MM.1S (cell line): Measurements from ENCODE around the gene B4GALNT1.
A peak's percentile ranks its signal among the peaks of the same experiment; 100 is the strongest.

Source experiments
- DNase-seq: peaks from one replicate; pipeline ENCODE4 v3.0.0-alpha.2; 2015
- H2AFZ ChIP-seq: fragments of 300-600 bp; sonication (generic); 2 replicates; pipeline ENCODE4 v1.6.0; 2016; ENCODE audit warnings: antibody characterized with exemption, low read length
- H3F3A ChIP-seq: fragments of 300-600 bp; sonication (generic); 2 replicates; pipeline ENCODE4 v1.6.1; 2016; ENCODE audit warnings: mild to moderate bottlenecking, antibody characterized with exemption, low read length, moderate library complexity, mixed read lengths; ENCODE audit not compliant: insufficient read depth
- H3K27ac ChIP-seq: fragments of 300-600 bp; sonication (generic); 2 replicates; pipeline ENCODE4 v1.5.1; 2016; ENCODE audit warnings: mild to moderate bottlenecking, low read length
- H3K27me3 ChIP-seq: fragments of 300-600 bp; sonication (generic); replicated peaks from 2 replicates; pipeline ENCODE4 v1.6.0; 2016; ENCODE audit warnings: low read length; ENCODE audit not compliant: insufficient read depth
- H3K36me3 ChIP-seq: fragments of 300-600 bp; sonication (generic); replicated peaks from 2 replicates; pipeline ENCODE4 v1.6.1; 2016; ENCODE audit warnings: mild to moderate bottlenecking, low read length, mixed read lengths; ENCODE audit not compliant: insufficient read depth
- H3K4me1 ChIP-seq: fragments of 300-600 bp; sonication (generic); 2 replicates; pipeline ENCODE4 v1.6.1; 2016; ENCODE audit warnings: low read length, mixed read lengths
- H3K4me2 ChIP-seq: fragments of 300-600 bp; sonication (generic); 2 replicates; pipeline ENCODE4 v1.6.0; 2016; ENCODE audit warnings: low read depth, low read length
- H3K4me3 ChIP-seq: fragments of 300-600 bp; sonication (generic); 2 replicates; pipeline ENCODE4 v1.5.1; 2016; ENCODE audit warnings: low read length, mixed read lengths
- H3K79me2 ChIP-seq: fragments of 300-600 bp; sonication (generic); 2 replicates; pipeline ENCODE4 v1.6.1; 2016; ENCODE audit warnings: mixed run types, low read length, mixed read lengths
- H3K9ac ChIP-seq: fragments of 300-600 bp; sonication (generic); 2 replicates; pipeline ENCODE4 v1.6.1; 2016; ENCODE audit warnings: low read length, mixed read lengths
- H3K9me2 ChIP-seq: fragments of 300-600 bp; sonication (generic); replicated peaks from 2 replicates; pipeline ENCODE4 v1.6.1; 2016; ENCODE audit warnings: mild to moderate bottlenecking, low read length, mixed read lengths; ENCODE audit not compliant: insufficient read depth
- H3K9me3 ChIP-seq: fragments of 300-600 bp; sonication (generic); replicated peaks from 2 replicates; pipeline ENCODE4 v1.6.1; 2016; ENCODE audit warnings: mild to moderate bottlenecking, low read length, mixed read lengths; ENCODE audit not compliant: insufficient read depth
- H4K20me1 ChIP-seq: fragments of 300-600 bp; sonication (generic); 2 replicates; pipeline ENCODE4 v1.6.1; 2016; ENCODE audit warnings: mild to moderate bottlenecking, low read length, moderate library complexity, mixed read lengths; ENCODE audit not compliant: insufficient read depth
- EZH2 ChIP-seq: fragments of 300-600 bp; sonication (generic); optimal IDR thresholded peaks from 2 replicates; pipeline ENCODE3; 2017; ENCODE audit warnings: low read depth, mild to moderate bottlenecking, antibody characterized with exemption, low read length, mixed read lengths
- EZH2phosphoT487 ChIP-seq: fragments of 300-600 bp; sonication (generic); IDR thresholded peaks from 2 replicates; pipeline ENCODE4 v1.6.1; 2018; ENCODE audit warnings: antibody characterized with exemption, low read length
- TF ChIP-seq, protein P1 (sequence below): fragments of 300-600 bp; sonication (generic); IDR thresholded peaks from 2 replicates; pipeline ENCODE4 v1.5.1; 2016; ENCODE audit warnings: antibody characterized with exemption, low read length, mixed read lengths

Gene B4GALNT1

GRCh38 chr12:57604454-57604991, 28.5 kb downstream of the B4GALNT1 start, which contains the start of gene DTX3:
Gene DTX3 (plus strand): TSS chr12:57604824. CDS start chr12:57606518, 1,694 bp downstream.
- Histone ChIP-seq H3F3A (no peaks in the 10 kb centered on the region; the same call in 1 of the 2 replicates), H3K4me2 (peak within 1 kb of the TSS; percentile 95), H3K27ac (no peak within 1 kb of the TSS), H3K79me2 (no peaks in the 10 kb centered on the region), H3K4me1 (peaks cover 6% of the 10 kb centered on the region; the same call in 1 of the 2 replicates), H3K27me3 (no peaks in the 10 kb centered on the region), H2AFZ (peak within 1 kb of the TSS; percentile 100), H3K4me3 (peak within 1 kb of the TSS; percentile 70), H3K9ac (peak within 1 kb of the TSS; percentile 65), H3K9me3 (no peaks in the 10 kb centered on the region), H3K9me2 (no peaks in the 10 kb centered on the region), H3K36me3 (no peaks in the 10 kb centered on the region), H4K20me1 (no peaks in the 10 kb centered on the region)
- DNase-seq = peak; percentile 26
- TF ChIP-seq, protein P1, sequence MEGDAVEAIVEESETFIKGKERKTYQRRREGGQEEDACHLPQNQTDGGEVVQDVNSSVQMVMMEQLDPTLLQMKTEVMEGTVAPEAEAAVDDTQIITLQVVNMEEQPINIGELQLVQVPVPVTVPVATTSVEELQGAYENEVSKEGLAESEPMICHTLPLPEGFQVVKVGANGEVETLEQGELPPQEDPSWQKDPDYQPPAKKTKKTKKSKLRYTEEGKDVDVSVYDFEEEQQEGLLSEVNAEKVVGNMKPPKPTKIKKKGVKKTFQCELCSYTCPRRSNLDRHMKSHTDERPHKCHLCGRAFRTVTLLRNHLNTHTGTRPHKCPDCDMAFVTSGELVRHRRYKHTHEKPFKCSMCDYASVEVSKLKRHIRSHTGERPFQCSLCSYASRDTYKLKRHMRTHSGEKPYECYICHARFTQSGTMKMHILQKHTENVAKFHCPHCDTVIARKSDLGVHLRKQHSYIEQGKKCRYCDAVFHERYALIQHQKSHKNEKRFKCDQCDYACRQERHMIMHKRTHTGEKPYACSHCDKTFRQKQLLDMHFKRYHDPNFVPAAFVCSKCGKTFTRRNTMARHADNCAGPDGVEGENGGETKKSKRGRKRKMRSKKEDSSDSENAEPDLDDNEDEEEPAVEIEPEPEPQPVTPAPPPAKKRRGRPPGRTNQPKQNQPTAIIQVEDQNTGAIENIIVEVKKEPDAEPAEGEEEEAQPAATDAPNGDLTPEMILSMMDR = no peak
- TF ChIP-seq EZH2 (no peak), EZH2phosphoT487 (no peak)

DNA sequence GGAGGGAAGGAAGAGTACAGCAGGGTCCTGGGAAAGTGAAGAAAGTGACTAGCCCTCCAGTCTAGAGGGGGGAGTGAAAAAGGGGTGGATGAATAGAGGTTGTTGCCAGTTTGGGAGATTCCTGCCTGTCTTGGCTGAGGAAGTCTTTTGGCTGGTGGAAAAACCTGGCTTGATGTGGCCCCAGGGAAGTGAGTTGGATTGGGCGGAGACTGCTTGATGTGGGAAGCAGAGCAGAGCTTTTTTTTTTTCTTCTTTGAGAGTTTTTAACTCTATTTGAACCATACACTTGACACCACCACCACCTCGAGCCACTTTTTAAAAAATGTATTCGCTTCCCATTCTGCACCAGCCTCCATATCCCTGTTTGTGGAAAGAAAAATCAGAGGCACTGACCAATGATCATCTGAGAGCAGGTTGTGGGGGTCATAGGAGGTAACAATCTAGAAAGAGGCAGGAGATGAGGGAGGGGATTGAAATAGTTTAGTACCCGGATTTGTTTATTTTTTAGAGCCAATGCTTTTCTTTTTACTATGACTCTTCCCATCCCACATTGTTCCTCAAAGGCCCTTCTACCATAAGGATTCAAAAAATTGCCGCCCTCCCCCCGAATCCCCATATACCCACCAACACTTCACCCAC, 29.1 kb downstream of the B4GALNT1 start:
- peak overlapping the region; percentile 100 for H2AFZ ChIP-seq
- no peak for DNase-seq

GRCh38 chr12:57603324-57603723, 29.7 kb downstream of the B4GALNT1 start:
- TF ChIP-seq EZH2 (no peak), EZH2phosphoT487 (no peak)
- TF ChIP-seq, protein P1 = no peak
- DNase-seq = no peak
- Histone ChIP-seq H2AFZ (no peak overlapping the region), H3K4me1 (peaks cover 6% of the 10 kb centered on the region; the same call in 1 of the 2 replicates), H4K20me1 (no peaks in the 10 kb centered on the region), H3F3A (no peaks in the 10 kb centered on the region), H3K9ac (no peak overlapping the region), H3K79me2 (no peaks in the 10 kb centered on the region), H3K27ac (no peak overlapping the region), H3K36me3 (no peaks in the 10 kb centered on the region), H3K9me3 (no peaks in the 10 kb centered on the region), H3K9me2 (no peaks in the 10 kb centered on the region), H3K4me2 (no peak overlapping the region), H3K4me3 (no peak overlapping the region), H3K27me3 (no peaks in the 10 kb centered on the region)

More for the DNA sequence above, 29.1 kb downstream of the B4GALNT1 start:
- Histone ChIP-seq H3K4me3 (peak overlapping the region; percentile 70), H3K36me3 (no peaks in the 10 kb centered on the region), H3K4me1 (peaks cover 6% of the 10 kb centered on the region; the same call in 1 of the 2 replicates), H3K9me3 (no peaks in the 10 kb centered on the region), H3F3A (no peaks in the 10 kb centered on the region; the same call in 1 of the 2 replicates), H4K20me1 (no peaks in the 10 kb centered on the region), H3K27me3 (no peaks in the 10 kb centered on the region), H3K79me2 (no peaks in the 10 kb centered on the region), H3K9me2 (no peaks in the 10 kb centered on the region), H3K9ac (peak overlapping the region; percentile 65; the same call in 1 of the 2 replicates), H3K4me2 (peak overlapping the region; percentile 95), H3K27ac (no peak overlapping the region)
- TF ChIP-seq EZH2 = no peak
- no peak for TF ChIP-seq EZH2phosphoT487
- TF ChIP-seq, protein P1 = no peak
